Measurements from ENCODE around the gene FGF14. TPM values are rescaled to one million over a fixed set of nuclear protein-coding genes. Genes with fewer than 3 reads are reported as not detected.

Gene FGF14
- total RNA-seq, 1 experiment from 2014 or later = not detected

- in situ Hi-C loops (cut with HindIII; ENCODE audit: low sequenced_read_pairs) = no loop called here
- DNase-seq (ENCODE audit: low spot score) = no peak
Observed at GRCh38 chr13:102276404-102276803, 125.4 kb downstream of the FGF14 start.

DNA sequence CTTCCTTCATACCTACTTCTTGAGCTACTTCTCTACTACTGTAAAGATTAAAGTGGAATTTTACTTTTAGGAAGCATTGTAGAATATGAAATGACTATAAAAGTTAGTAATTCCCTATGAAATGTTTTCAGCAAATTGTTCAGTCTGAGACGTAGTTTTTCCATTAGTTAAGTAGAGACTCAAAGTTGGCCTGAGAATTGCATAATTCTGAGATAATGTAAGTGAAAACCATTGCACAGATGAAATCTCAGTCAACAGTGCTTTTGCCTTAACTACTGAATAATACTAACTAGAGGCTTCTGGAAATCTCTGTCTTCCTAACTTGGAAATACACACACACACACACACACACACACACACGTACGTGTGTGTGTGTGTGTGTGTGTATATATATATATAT, 125.9 kb downstream of the FGF14 start:
- no peak for DNase-seq (ENCODE audit: low spot score)
- in situ Hi-C loops (cut with HindIII; ENCODE audit: low sequenced_read_pairs) = no loop called here

GRCh38 chr13:102273111-102273510, 128.7 kb downstream of the FGF14 start:
- in situ Hi-C loops (cut with HindIII; ENCODE audit: low sequenced_read_pairs) = no loop called here
- peak; percentile 97 for DNase-seq (ENCODE audit: low spot score)

- no peak for DNase-seq (ENCODE audit: low spot score)
- in situ Hi-C loops (cut with HindIII; ENCODE audit: low sequenced_read_pairs) = no loop called here
Observed at GRCh38 chr13:102267191-102267590, 134.7 kb downstream of the FGF14 start.

DNA sequence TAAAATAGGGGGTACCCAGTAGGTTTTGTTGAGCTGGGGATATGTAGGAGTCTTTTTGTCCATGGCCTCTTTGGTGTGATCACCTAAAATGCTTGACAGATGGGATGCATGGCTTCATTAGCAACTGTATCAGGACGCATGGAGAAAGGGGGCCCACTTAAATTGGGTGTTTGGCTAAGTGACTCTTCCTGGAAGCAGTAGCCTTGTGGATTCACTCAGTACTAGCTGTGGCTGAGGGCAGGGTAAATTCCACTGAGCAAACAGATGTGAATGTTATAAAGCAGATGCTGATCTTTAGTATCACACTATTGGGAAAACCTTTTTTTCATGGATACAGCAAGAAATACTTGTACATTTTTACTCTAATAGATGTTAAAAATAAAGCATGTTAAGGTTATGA, 140.0 kb downstream of the FGF14 start:
- DNase-seq (ENCODE audit: low spot score) = no peak
- in situ Hi-C loops (cut with HindIII; ENCODE audit: low sequenced_read_pairs) = no loop called here

GRCh38 chr13:102261316-102261715, 140.5 kb downstream of the FGF14 start:
- in situ Hi-C loops (cut with HindIII; ENCODE audit: low sequenced_read_pairs) = no loop called here
- no peak for DNase-seq (ENCODE audit: low spot score)

- in situ Hi-C loops (cut with HindIII; ENCODE audit: low sequenced_read_pairs) = no loop called here
Observed at GRCh38 chr13:102260256-102260655, 141.6 kb downstream of the FGF14 start.

GRCh38 chr13:102255409-102255808, 146.4 kb downstream of the FGF14 start:
- DNase-seq (ENCODE audit: low spot score) = no peak
- in situ Hi-C loops (cut with HindIII; ENCODE audit: low sequenced_read_pairs) = no loop called here

More at GRCh38 chr13:102260256-102260655, 141.6 kb downstream of the FGF14 start:
- peak; percentile 46 for DNase-seq (ENCODE audit: low spot score)

DNA sequence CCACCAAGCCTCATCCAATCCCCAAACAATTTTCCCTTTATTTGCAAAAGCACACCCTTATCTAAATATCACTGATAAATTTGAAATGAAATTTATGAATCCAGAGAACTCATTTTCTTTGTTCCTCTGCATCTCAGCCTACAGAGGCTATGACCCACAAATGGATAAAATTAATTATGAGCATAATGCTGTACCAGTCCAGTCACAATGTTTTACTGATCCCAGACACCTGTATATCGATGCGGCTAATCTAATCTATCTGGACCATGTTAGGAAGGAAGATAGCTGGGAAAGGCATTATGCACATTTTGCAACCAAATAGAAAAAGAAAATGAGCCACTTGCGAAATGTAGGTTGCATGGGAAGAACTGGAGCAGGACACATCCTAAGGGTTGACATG, 150.0 kb downstream of the FGF14 start:
- DNase-seq (ENCODE audit: low spot score) = no peak
- in situ Hi-C loops (cut with HindIII; ENCODE audit: low sequenced_read_pairs) = no loop called here

GRCh38 chr13:102250448-102250847, 151.4 kb downstream of the FGF14 start:
- DNase-seq (ENCODE audit: low spot score) = no peak
- in situ Hi-C loops (cut with HindIII; ENCODE audit: low sequenced_read_pairs) = no loop called here

DNA sequence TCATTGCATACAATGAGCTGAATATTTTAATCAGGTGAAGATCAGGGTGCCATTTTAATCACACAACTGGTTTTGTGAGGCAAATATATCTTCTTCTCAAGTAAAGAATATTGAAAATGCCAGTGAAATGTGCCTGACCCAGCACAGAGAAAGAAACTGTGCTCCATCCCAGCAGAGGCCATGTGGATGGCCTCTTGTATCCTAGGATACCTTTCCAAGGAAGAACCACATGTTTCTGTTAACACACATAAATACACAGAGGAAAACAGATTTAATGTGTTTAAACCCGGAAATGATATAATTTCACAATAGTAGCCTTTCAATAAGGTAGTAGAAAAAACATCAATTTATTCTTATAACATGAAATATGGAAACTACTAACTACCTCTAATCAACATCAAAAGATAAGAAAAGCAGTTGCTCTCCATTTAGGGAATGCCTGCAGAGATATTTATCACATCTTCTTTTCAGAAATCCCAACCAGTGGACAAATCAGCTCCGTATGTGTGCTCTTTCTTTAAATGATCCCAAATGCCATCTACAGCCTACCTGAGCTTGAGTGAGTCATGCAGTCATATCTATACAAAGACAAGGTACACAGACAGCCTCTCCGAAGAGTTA, 157.1 kb downstream of the FGF14 start:
- in situ Hi-C loops (cut with HindIII; ENCODE audit: low sequenced_read_pairs) = no loop called here
- no peak for DNase-seq (ENCODE audit: low spot score)

DNA sequence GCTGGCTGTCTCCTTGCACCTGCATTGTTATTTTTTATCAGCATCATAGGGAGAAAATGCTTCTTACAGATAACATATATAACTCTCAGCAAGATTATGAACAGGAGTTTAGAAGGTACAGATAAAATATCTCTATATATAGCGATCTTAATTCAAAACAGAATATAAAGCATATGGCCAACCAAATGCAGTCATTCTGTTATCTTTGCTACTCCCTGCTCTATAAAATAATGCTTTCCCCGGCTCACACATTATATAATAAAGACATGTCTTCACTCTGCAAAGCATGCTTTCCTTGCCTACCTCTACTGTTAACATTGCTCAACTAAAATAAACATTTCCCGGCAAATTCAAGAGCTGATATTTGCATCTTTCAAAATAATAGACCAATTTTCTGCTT, 161.7 kb downstream of the FGF14 start:
- in situ Hi-C loops (cut with HindIII; ENCODE audit: low sequenced_read_pairs) = no loop called here
- peak; percentile 51 for DNase-seq (ENCODE audit: low spot score)

DNA sequence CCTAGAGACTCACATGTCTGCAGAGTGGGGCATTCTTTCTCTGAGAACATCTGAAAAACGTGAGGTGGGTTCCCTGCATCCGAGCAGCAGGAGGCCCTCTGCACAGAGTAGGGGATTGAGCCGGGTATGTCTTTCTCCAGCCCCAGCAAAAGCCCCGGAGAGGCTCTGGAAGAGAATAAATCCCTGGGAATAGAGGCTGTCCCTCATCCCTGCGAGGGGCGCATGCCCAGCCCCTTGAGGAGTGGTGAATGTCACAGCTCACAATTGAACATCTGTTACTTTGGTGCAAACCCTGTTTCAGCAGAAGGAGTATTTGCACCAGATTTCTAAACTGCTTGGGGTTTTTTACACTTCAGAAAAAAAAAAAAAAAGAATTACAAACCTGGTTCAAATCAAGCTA, 164.6 kb downstream of the FGF14 start:
- in situ Hi-C loops (cut with HindIII; ENCODE audit: low sequenced_read_pairs) = no loop called here
- peak; percentile 70 for DNase-seq (ENCODE audit: low spot score)

DNA sequence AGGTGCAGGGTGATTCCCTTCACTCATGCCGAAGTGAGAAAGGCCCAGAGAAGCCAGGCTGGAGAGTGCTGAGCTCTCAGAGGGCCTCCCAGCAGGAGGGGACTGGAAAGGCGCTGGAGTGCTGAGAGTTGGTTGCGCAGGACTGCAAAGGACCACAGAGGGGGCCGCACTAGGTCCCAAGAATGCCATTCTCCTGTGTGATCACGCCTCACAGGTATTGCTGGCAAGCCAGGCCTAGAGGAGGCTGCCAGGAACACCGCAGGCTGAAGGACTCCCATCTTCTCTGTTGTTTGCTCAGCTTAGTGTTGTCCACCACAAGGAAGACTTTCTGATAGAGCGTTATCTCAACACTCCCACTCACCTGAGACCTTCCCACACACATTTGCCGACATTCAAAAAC, 165.0 kb downstream of the FGF14 start:
- peak; percentile 71 for DNase-seq (ENCODE audit: low spot score)
- in situ Hi-C loops (cut with HindIII; ENCODE audit: low sequenced_read_pairs) = no loop called here

- DNase-seq (ENCODE audit: low spot score) = peak; percentile 58
- in situ Hi-C loops (cut with HindIII; ENCODE audit: low sequenced_read_pairs) = no loop called here
Observed at GRCh38 chr13:102236341-102236740, 165.5 kb downstream of the FGF14 start.

- in situ Hi-C loops (cut with HindIII; ENCODE audit: low sequenced_read_pairs) = no loop called here
- DNase-seq (ENCODE audit: low spot score) = no peak
Observed at GRCh38 chr13:102235689-102236088, 166.2 kb downstream of the FGF14 start.

- in situ Hi-C loops (cut with HindIII; ENCODE audit: low sequenced_read_pairs) = no loop called here
- no peak for DNase-seq (ENCODE audit: low spot score)
Observed at GRCh38 chr13:102234618-102235017, 167.2 kb downstream of the FGF14 start.

- DNase-seq (ENCODE audit: low spot score) = no peak
- in situ Hi-C loops (cut with HindIII; ENCODE audit: low sequenced_read_pairs) = no loop called here
Observed at GRCh38 chr13:102233566-102234208, 168.2 kb downstream of the FGF14 start.

GRCh38 chr13:102231479-102231878, 170.4 kb downstream of the FGF14 start:
- peak; percentile 77 for DNase-seq (ENCODE audit: low spot score)
- in situ Hi-C loops (cut with HindIII; ENCODE audit: low sequenced_read_pairs) = no loop called here

GRCh38 chr13:102227741-102228140, 174.1 kb downstream of the FGF14 start:
- peak; percentile 77 for DNase-seq (ENCODE audit: low spot score)

GRCh38 chr13:102226591-102226990, 175.3 kb downstream of the FGF14 start:
- no peak for DNase-seq (ENCODE audit: low spot score)
- in situ Hi-C loops (cut with HindIII; ENCODE audit: low sequenced_read_pairs) = no loop called here

More at GRCh38 chr13:102227741-102228140, 174.1 kb downstream of the FGF14 start:
- in situ Hi-C loops (cut with HindIII; ENCODE audit: low sequenced_read_pairs) = no loop called here

All from G401 (cell line).